Measurements from ENCODE around the gene SPATA2.

SPATA2 gene

DNA sequence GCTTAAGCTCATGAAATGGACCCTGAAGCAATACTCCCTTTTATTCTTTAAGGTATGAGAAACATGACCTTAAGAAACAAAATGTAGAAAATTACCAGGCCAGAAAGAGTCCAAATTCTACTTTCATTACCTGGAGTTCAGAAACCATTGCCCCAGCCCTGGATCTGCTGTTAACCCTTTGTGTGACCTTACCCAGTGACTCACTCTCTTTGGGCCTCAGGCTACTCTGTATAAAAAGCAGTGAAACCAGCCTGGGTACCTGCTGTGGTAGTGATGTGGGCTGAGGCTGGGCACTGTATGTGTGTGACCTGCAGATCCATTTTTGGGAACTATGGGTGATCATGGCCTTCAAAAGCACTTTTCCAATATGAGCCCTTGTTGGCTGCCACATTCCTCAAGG is 55.5 kb downstream of the SPATA2 start:
- no peak overlapping the region for H3K27ac ChIP-seq
- no peaks in the 10 kb centered on the region for H3K9me3 ChIP-seq (ENCODE audit: severe bottlenecking)
- H3K27me3 ChIP-seq (ENCODE audit: insufficient read depth, low read depth, severe bottlenecking) = no peaks in the 10 kb centered on the region
- H3K36me3 ChIP-seq = no peaks in the 10 kb centered on the region; the same call in 1 of the 2 replicates
- no peak for TF ChIP-seq CTCF (IDR thresholded peaks at IDR 0.05; ENCODE audit: low read depth, low read length)
- H3K4me3 ChIP-seq (ENCODE audit: low read depth, low read length) = no peak overlapping the region
- no peak for DNase-seq

DNA sequence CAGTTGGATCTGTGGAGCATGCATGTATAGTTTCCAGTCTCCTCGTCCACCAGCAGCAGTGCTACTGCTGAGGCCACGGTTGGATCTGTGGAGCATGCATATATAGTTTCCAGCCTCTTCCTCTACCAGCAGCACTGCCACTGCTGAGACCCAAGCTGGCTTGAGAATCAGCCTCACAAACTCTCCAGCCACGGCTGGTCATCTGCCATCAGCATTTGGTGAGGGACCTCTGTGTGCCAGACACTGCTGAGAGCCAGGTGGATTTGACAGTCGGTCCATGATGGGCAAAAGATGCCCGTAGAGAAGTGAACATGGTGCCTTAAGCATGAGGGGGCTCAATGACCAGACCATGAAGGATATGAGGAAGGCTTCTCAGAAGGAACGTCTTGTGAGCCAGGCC is 56.3 kb downstream of the SPATA2 start:
- Histone ChIP-seq H3K27ac (no peak overlapping the region), H3K9me3 (ENCODE audit: severe bottlenecking) (no peaks in the 10 kb centered on the region), H3K4me3 (ENCODE audit: low read depth, low read length) (no peak overlapping the region), H3K27me3 (ENCODE audit: insufficient read depth, low read depth, severe bottlenecking) (no peaks in the 10 kb centered on the region), H3K36me3 (no peaks in the 10 kb centered on the region; the same call in 1 of the 2 replicates)
- DNase-seq = no peak
- TF ChIP-seq CTCF (IDR thresholded peaks at IDR 0.05; ENCODE audit: low read depth, low read length) = no peak

DNA sequence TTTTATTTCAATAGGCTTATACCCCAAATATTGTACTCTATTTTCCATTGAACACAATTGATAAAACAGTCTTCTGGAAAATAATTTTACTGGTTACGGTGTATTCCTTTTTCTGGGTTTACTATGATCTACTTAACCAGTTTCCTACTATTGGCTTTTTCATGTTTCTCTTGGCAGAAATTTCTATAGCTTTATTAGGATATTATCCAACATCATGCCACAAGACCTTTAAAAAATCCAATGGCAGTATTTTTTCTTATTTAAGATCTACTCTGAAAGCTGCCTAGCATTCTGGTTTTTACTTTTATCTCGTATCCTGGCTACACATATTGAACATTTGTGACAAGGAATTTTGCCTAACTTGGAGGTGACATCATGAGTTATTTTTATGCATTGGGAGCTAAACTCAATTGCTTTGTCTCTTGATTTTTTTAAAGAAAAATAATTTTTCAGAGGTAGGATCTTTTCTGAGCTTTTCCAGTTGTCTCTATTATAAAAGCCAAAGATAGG is 57.2 kb downstream of the SPATA2 start:
- Histone ChIP-seq H3K27me3 (ENCODE audit: insufficient read depth, low read depth, severe bottlenecking) (no peaks in the 10 kb centered on the region), H3K9me3 (ENCODE audit: severe bottlenecking) (no peaks in the 10 kb centered on the region), H3K4me3 (ENCODE audit: low read depth, low read length) (no peak overlapping the region), H3K27ac (no peak overlapping the region), H3K36me3 (no peaks in the 10 kb centered on the region; the same call in 1 of the 2 replicates)
- DNase-seq = no peak
- TF ChIP-seq CTCF (IDR thresholded peaks at IDR 0.05; ENCODE audit: low read depth, low read length) = no peak

GRCh38 chr20:49856904-49857303 is 58.4 kb downstream of the SPATA2 start:
- no peak for TF ChIP-seq CTCF (IDR thresholded peaks at IDR 0.05; ENCODE audit: low read depth, low read length)
- H3K27me3 ChIP-seq (ENCODE audit: insufficient read depth, low read depth, severe bottlenecking) = no peaks in the 10 kb centered on the region
- H3K4me3 ChIP-seq (ENCODE audit: low read depth, low read length) = no peak overlapping the region
- no peaks in the 10 kb centered on the region; the same call in 1 of the 2 replicates for H3K36me3 ChIP-seq
- no peak overlapping the region for H3K27ac ChIP-seq
- H3K9me3 ChIP-seq (ENCODE audit: severe bottlenecking) = no peaks in the 10 kb centered on the region
- no peak for DNase-seq

- H3K27me3 ChIP-seq (ENCODE audit: insufficient read depth, low read depth, severe bottlenecking) = no peaks in the 10 kb centered on the region
- no peak overlapping the region for H3K27ac ChIP-seq
- no peak for TF ChIP-seq CTCF (IDR thresholded peaks at IDR 0.05; ENCODE audit: low read depth, low read length)
- DNase-seq = peak; percentile 35
- no peak overlapping the region for H3K4me3 ChIP-seq (ENCODE audit: low read depth, low read length)
- no peaks in the 10 kb centered on the region; the same call in 1 of the 2 replicates for H3K36me3 ChIP-seq
- H3K9me3 ChIP-seq (ENCODE audit: severe bottlenecking) = no peaks in the 10 kb centered on the region
Measured at GRCh38 chr20:49854190-49854875, 61.0 kb downstream of the SPATA2 start.

All from WERI-Rb-1 (cell line).